HUDEP-2 (cell line): Measurements from ENCODE around the gene IFIT2.

Experiments
- DNase-seq, 76 experiments: peaks; one replicate each; lab custom pipeline; 2025; ENCODE audit not compliant: unreplicated experiment in 76 of 76; lab: John Stamatoyannopoulos, UW

IFIT2 gene

GRCh38 chr10:89357975-89358374 lies 56.1 kb downstream of the IFIT2 start:
- no peak for DNase-seq
